Measurements from ENCODE around the gene OR1L8. TPM values are rescaled to one million over a fixed set of nuclear protein-coding genes. Genes with fewer than 3 reads are reported as not detected.

OR1L8 gene
- total and polyA plus RNA-seq, 9 of the 15 experiments (the other 6 are each of a cell fraction or from before 2014, with no cell fraction given), result 0.03 to 0.06 (median 0.06) TPM; not detected in 6

GRCh38 chr9:122519376-122519775 lies 63.8 kb downstream of the OR1L8 start:
- Histone ChIP-seq H3K9ac (ENCODE audit: insufficient read depth in 1 of 2, low read depth in 2 of 2, low read length in 2 of 2) (no peak overlapping the region), H3K4me1 (replicated peaks in 1 of 2; ENCODE audit: control insufficient read depth in 2 of 2, insufficient read depth in 2 of 2, low read length in 2 of 2) (no peaks in the 10 kb centered on the region), H3K27me3 (ENCODE audit: control insufficient read depth in 2 of 2, insufficient read depth in 2 of 2, low read length in 2 of 2) (peaks cover 5 to 19% of the 10 kb centered on the region in 2 experiments; a peak in 4 of 5 replicates), H3K9me1 (ENCODE audit: control insufficient read depth, insufficient read depth, low read length) (no peaks in the 10 kb centered on the region), H3K27ac (ENCODE audit: extremely low read depth, low read depth, low read length) (no peak overlapping the region), H3K4me3 (no peak overlapping the region), H4K20me1 (replicated peaks; ENCODE audit: control insufficient read depth, insufficient read depth, low read length) (no peaks in the 10 kb centered on the region), H3K4me2 (ENCODE audit: insufficient read depth, low read length) (no peak overlapping the region), H3K9me3 (replicated peaks; ENCODE audit: control insufficient read depth, insufficient read depth, low read depth, low read length) (no peaks in the 10 kb centered on the region), H2AFZ (ENCODE audit: low read depth, low read length) (no peak overlapping the region), H3K79me2 (ENCODE audit: control insufficient read depth, insufficient read depth, low read length) (no peaks in the 10 kb centered on the region), H3K36me3 (ENCODE audit: control insufficient read depth, insufficient read depth, low read length) (no peaks in the 10 kb centered on the region)
- ChIA-PET POLR2A (no interaction called here), CTCF (ENCODE audit: low intra/inter-chr PET ratio) (no interaction called here)
- FAIRE-seq, result no peak
- intact Hi-C loops (cut with micrococcal nuclease) (no loop called here), in situ Hi-C loops (cut with MboI) (no loop called here)
- ATAC-seq, result no peak
- no peak for DNase-seq (ENCODE audit: extremely low read depth in 1 of 4, low spot score in 3 of 4)
- TF ChIP-seq TCF3 (CRISPR knock-in tag; IDR thresholded peaks at IDR 0.05), result no peak
- TF ChIP-seq SREBF2 (CRISPR knock-in tag; IDR thresholded peaks at IDR 0.05), result no peak
- TF ChIP-seq HDAC8 (tag; IDR thresholded peaks at IDR 0.05), result no peak
- TF ChIP-seq ZNF143 (CRISPR knock-in tag; IDR thresholded peaks at IDR 0.05), result no peak
- no peak for TF ChIP-seq CXXC5 (CRISPR knock-in tag; IDR thresholded peaks at IDR 0.05)
- TF ChIP-seq ZNF347 (CRISPR knock-in tag; IDR thresholded peaks at IDR 0.05; ENCODE audit: low read depth), result no peak
- TF ChIP-seq LARP7 (IDR thresholded peaks at IDR 0.05), result no peak
- no peak for TF ChIP-seq PPARD (CRISPR knock-in tag; IDR thresholded peaks at IDR 0.05)
- TF ChIP-seq NEUROD1 (IDR thresholded peaks at IDR 0.05; ENCODE audit: borderline replicate concordance, low read depth, low read length, partially characterized antibody), result no peak
- TF ChIP-seq CREB3L1 (IDR thresholded peaks at IDR 0.05; ENCODE audit: borderline replicate concordance, low read depth), result no peak
- no peak for TF ChIP-seq NR2C1 (IDR thresholded peaks at IDR 0.05)
- TF ChIP-seq NR2C1 (tag; IDR thresholded peaks at IDR 0.05), result no peak
- no peak for TF ChIP-seq SMAD1 (IDR thresholded peaks at IDR 0.05; ENCODE audit: low read depth, low read length, partially characterized antibody)
- TF ChIP-seq RBBP5 (IDR thresholded peaks at IDR 0.05; ENCODE audit: borderline replicate concordance, insufficient read depth, low read length, poor library complexity, severe bottlenecking), result no peak
- TF ChIP-seq KHSRP (IDR thresholded peaks at IDR 0.05), result no peak
- TF ChIP-seq POLR2G (IDR thresholded peaks at IDR 0.05; ENCODE audit: low read depth, low read length), result no peak
- WGBS (ENCODE audit: insufficient coverage, low coverage, missing lambda C conversion rate), result 3% methylated on average over 3 of the region's 3 CpGs
- BruUV-seq (replicated peaks), result no TSS peak

All from K562 (cell line).